Mesenteric fat pad (tissue), 1 donor: ENCODE data around the gene RHBDF2. TPM values are rescaled to one million over a fixed set of nuclear protein-coding genes. Genes with fewer than 3 reads are reported as not detected.

ENCODE experiments used
- total RNA-seq: library from RNA; stranded (reverse); fragmentation: NEBNext Ultra II Directional; extraction: Animal tissue kit (Norgen Biotek cat#: 25700); gene quantifications from one replicate; pipeline ENCODE4 v1.2.1, GENCODE V29; 2021
- donor health status: DM: yes; HTN: yes; CAD: no.

Gene RHBDF2
- total RNA-seq, 1 donor from 2014 or later: 52.7 TPM

Other genes starting within 250 kb of the RHBDF2 start
- gene UBALD2, start 236.1 kb downstream of the RHBDF2 start, total RNA-seq: 59.2 TPM
- 1.3 TPM for gene QRICH2, start 193.1 kb downstream of the RHBDF2 start, total RNA-seq
- gene PRPSAP1, start 147.5 kb downstream of the RHBDF2 start, total RNA-seq: 38.2 TPM
- 26.5 TPM for gene SPHK1, start 116.8 kb downstream of the RHBDF2 start, total RNA-seq
- 20.4 TPM for gene UBE2O, start 48.3 kb downstream of the RHBDF2 start, total RNA-seq
- gene AANAT, start 33.8 kb downstream of the RHBDF2 start, total RNA-seq: not detected
- 55.6 TPM for gene CYGB, start 36.3 kb upstream of the RHBDF2 start, total RNA-seq
- 5.4 TPM for gene PRCD, start 38.6 kb upstream of the RHBDF2 start, total RNA-seq
- gene ST6GALNAC2, start 84.4 kb upstream of the RHBDF2 start, total RNA-seq: 5.5 TPM
- 0.93 TPM for gene ST6GALNAC1, start 142.3 kb upstream of the RHBDF2 start, total RNA-seq
- gene MXRA7, start 209.5 kb upstream of the RHBDF2 start, total RNA-seq: 193 TPM
- 55.3 TPM for gene JMJD6, start 225.2 kb upstream of the RHBDF2 start, total RNA-seq
- gene METTL23, start 225.4 kb upstream of the RHBDF2 start, total RNA-seq: 32.2 TPM
- gene SRSF2, start 235.9 kb upstream of the RHBDF2 start, total RNA-seq: 179 TPM
- gene MFSD11, start 236.7 kb upstream of the RHBDF2 start, total RNA-seq: 23.2 TPM